ENCODE results near the gene NPY5R.

DNA sequence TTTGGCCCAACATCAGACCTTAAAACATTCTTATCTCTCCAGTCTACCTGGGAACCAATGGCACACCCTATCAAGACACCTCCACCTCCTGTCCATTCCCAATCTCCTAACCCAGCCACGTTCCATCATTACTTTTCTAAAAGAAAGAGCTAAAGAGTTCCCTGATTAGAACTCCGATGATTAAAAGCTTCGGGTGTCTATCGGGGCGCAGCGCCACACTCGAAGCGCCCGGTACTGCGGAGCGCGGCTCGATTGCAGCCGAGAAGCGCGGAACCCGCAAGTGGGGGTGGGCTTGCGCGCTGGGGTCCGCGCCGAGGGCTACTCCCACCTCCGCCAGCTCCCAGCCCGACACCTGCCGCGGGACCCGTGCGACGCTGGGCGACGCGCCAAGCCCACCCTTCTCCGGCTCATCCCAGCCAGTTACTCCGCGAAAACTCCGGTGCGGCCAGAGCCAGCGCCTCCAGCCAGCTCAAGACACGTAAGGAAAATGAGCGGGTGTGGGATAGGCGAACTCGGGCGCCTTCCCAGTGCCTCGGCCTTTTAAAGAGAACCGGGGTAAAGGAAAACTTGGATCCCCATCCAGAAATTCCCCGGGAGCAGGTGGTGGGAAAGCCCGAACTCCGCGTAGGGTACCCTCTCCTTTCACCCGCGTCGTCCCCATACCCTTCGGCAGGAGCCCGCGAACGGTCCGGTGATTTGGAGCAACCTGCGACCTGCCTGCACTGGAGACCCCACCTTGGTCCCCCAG lies 11.9 kb upstream of the NPY5R start:
- no peak for TF ChIP-seq EGR1 (IDR thresholded peaks at IDR 0.05)
- no peak for TF ChIP-seq REST (IDR thresholded peaks at IDR 0.05; ENCODE audit: low read depth)
- TF ChIP-seq CREB1 (IDR thresholded peaks at IDR 0.05; ENCODE audit: low read depth) = no peak
